ENCODE measurements around the gene SPOCK1. TPM values are rescaled to one million over a fixed set of nuclear protein-coding genes. Genes with fewer than 3 reads are reported as not detected.

The SPOCK1 gene
- polyA plus RNA-seq, 3 donors = 1.8 to 5.7 (median 2.1) TPM

DNA sequence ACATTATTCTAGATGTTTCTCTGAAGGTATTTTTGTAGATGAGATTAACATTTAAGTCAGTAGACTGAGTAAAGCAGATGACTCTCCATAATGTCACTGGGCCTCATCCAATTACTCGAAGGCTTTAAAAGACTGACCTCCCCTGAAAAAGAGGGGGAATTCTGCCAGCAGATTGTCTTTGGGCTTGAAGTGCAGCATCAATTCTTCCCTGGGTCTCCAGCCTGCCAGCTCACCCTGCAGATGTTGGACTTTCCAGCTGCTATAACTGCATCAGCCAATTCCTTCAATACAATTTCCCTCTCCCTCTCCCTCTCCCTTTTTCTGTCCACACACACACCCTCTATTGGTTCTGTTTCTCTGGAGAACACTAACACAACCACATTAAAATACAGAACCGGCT, 472.8 kb downstream of the SPOCK1 start:
- Mint-ChIP-seq H3K9me3 (peaks cover 0 to 2% (median 0%) of the 10 kb centered on the region in 7 donors), H3K27me3 (ENCODE audit: low read depth in 3 of 3) (peaks cover 0 to 2% (median 1%) of the 10 kb centered on the region in 3 donors), H3K4me3 (no peak overlapping the region), H3K4me1 (no peaks in the 10 kb centered on the region), H3K36me3 (no peaks in the 10 kb centered on the region), H3K27ac (no peak overlapping the region)
- DNase-seq = no peak
- H3K4me1 ChIP-seq (ENCODE audit: control insufficient read depth in 1 of 2, insufficient read depth in 2 of 2, low read length in 2 of 2) = no peaks in the 10 kb centered on the region
- no peak overlapping the region for H3K27ac ChIP-seq (ENCODE audit: low read depth in 1 of 2, low read length in 2 of 2)
- H3K27me3 ChIP-seq (ENCODE audit: control insufficient read depth in 2 of 2, insufficient read depth in 2 of 2, low read length in 2 of 2) = no peaks in the 10 kb centered on the region
- no peaks in the 10 kb centered on the region for H4K20me1 ChIP-seq (ENCODE audit: insufficient read depth, low read length)
- H3K4me2 ChIP-seq (replicated peaks; ENCODE audit: extremely low read depth, low read length, poor library complexity, severe bottlenecking) = no peak overlapping the region
- no peaks in the 10 kb centered on the region for H3K36me3 ChIP-seq (replicated peaks in 1 of 2; ENCODE audit: control insufficient read depth in 1 of 2, insufficient read depth in 2 of 2, low read length in 2 of 2)
- no peak overlapping the region for H3K9ac ChIP-seq (ENCODE audit: insufficient read depth, low read length, poor library complexity, severe bottlenecking)
- H2AFZ ChIP-seq (ENCODE audit: insufficient read depth, low read depth, low read length, poor library complexity, severe bottlenecking) = no peak overlapping the region
- H3K9me3 ChIP-seq (replicated peaks in 1 of 2; ENCODE audit: control insufficient read depth in 1 of 2, insufficient read depth in 1 of 2, low read length in 2 of 2) = no peaks in the 10 kb centered on the region
- intact Hi-C loops (cut with micrococcal nuclease) = no loop called here
- no peaks in the 10 kb centered on the region for H3K79me2 ChIP-seq (ENCODE audit: insufficient read depth, low read length)
- TF ChIP-seq, protein P1, sequence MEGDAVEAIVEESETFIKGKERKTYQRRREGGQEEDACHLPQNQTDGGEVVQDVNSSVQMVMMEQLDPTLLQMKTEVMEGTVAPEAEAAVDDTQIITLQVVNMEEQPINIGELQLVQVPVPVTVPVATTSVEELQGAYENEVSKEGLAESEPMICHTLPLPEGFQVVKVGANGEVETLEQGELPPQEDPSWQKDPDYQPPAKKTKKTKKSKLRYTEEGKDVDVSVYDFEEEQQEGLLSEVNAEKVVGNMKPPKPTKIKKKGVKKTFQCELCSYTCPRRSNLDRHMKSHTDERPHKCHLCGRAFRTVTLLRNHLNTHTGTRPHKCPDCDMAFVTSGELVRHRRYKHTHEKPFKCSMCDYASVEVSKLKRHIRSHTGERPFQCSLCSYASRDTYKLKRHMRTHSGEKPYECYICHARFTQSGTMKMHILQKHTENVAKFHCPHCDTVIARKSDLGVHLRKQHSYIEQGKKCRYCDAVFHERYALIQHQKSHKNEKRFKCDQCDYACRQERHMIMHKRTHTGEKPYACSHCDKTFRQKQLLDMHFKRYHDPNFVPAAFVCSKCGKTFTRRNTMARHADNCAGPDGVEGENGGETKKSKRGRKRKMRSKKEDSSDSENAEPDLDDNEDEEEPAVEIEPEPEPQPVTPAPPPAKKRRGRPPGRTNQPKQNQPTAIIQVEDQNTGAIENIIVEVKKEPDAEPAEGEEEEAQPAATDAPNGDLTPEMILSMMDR (IDR thresholded peaks at IDR 0.05) = no peak
- H3K4me3 ChIP-seq (replicated peaks in 1 of 3; ENCODE audit: low read depth in 2 of 3, low read length in 3 of 3) = no peak overlapping the region
- WGBS (ENCODE audit: insufficient coverage) = 100% methylated on average over 1 of the region's 2 CpGs

DNA sequence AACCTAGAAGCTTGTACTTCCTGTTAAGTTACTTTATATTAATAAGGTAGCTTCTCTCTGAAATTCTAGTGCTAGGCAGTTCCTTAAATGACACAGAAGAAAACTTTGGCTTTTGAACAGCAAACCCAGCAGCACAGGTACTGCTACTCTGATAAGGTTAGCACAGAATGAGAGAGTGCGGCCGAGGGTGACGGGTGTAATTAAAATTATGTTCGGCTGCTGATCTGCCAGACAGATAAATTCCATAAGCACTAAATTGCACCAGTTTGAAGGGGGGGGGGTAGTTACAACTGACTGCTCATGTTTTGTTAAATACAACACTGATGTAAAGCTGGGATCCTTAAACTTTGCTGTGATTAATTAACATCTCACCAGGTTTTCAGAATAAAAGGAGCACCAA, 475.1 kb downstream of the SPOCK1 start:
- TF ChIP-seq, protein P1 (IDR thresholded peaks at IDR 0.05) = no peak
- peaks cover 1 to 3% (median 2%) of the 10 kb centered on the region in 3 donors for H3K27me3 Mint-ChIP-seq (ENCODE audit: low read depth in 3 of 3)

More for the DNA sequence above, 475.1 kb downstream of the SPOCK1 start:
- H3K9me3 Mint-ChIP-seq = peaks cover 0 to 2% (median 0%) of the 10 kb centered on the region in 7 donors
- no peak overlapping the region for H2AFZ ChIP-seq (ENCODE audit: insufficient read depth, low read depth, low read length, poor library complexity, severe bottlenecking)
- H3K9ac ChIP-seq (ENCODE audit: insufficient read depth, low read length, poor library complexity, severe bottlenecking) = no peak overlapping the region
- no CpG with 5 or more reads among the region's 4 CpGs for WGBS (ENCODE audit: insufficient coverage)
- no peaks in the 10 kb centered on the region for H3K36me3 Mint-ChIP-seq
- no peak overlapping the region for H3K4me3 Mint-ChIP-seq
- H3K4me1 Mint-ChIP-seq = no peaks in the 10 kb centered on the region
- no peak overlapping the region for H3K27ac ChIP-seq (ENCODE audit: low read depth in 1 of 2, low read length in 2 of 2)
- no peaks in the 10 kb centered on the region for H3K9me3 ChIP-seq (replicated peaks in 1 of 2; ENCODE audit: control insufficient read depth in 1 of 2, insufficient read depth in 1 of 2, low read length in 2 of 2)
- no peaks in the 10 kb centered on the region for H3K36me3 ChIP-seq (replicated peaks in 1 of 2; ENCODE audit: control insufficient read depth in 1 of 2, insufficient read depth in 2 of 2, low read length in 2 of 2)
- no peak overlapping the region for H3K4me3 ChIP-seq (replicated peaks in 1 of 3; ENCODE audit: low read depth in 2 of 3, low read length in 3 of 3)
- H3K79me2 ChIP-seq (ENCODE audit: insufficient read depth, low read length) = no peaks in the 10 kb centered on the region
- no peaks in the 10 kb centered on the region for H3K4me1 ChIP-seq (ENCODE audit: control insufficient read depth in 1 of 2, insufficient read depth in 2 of 2, low read length in 2 of 2)
- H3K27me3 ChIP-seq (ENCODE audit: control insufficient read depth in 2 of 2, insufficient read depth in 2 of 2, low read length in 2 of 2) = no peaks in the 10 kb centered on the region
- no peaks in the 10 kb centered on the region for H4K20me1 ChIP-seq (ENCODE audit: insufficient read depth, low read length)
- H3K4me2 ChIP-seq (replicated peaks; ENCODE audit: extremely low read depth, low read length, poor library complexity, severe bottlenecking) = no peak overlapping the region
- DNase-seq = no peak
- no peak overlapping the region for H3K27ac Mint-ChIP-seq
- intact Hi-C loops (cut with micrococcal nuclease) = no loop called here
